HuH-7.5 (cell line): ENCODE measurements around the gene ADSS2.
"Not testable (repeated sequence)": the region's sequence is repeated elsewhere in the genome, so short reads cannot be mapped to it uniquely, and the experiment has no call there.

Experiments
- DNase-seq: peaks from one replicate; pipeline ENCODE4 v3.0.0; 2011; ENCODE audit warnings: low spot score

ADSS2 gene

DNA sequence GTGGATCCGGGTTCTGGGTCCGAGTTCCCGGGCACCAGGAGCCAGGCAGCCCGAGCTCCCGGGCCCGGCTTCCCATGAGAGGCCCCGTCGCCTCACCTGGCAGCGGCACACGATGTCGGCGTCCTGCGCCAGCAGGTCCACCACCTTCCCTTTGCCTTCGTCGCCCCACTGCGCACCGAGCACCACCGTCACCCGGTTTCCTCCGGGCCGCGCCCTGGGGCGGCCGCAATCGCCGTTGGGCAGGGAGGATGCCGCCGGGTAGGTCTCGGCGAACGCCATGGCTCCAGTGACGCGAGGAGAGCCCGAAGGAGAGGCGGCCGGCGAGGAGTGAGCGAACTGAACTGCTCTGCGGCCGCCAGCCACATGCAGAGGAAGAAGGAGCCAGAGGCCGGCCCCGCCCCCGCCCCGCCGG is at the start of gene ADSS2:
Gene ADSS2 (minus strand): TSS at position 371 of the 412 bp plus-strand sequence. CDS start 92 bp downstream, at position 279.
- peak; percentile 25 for DNase-seq

GRCh38 chr1:244500515-244500914 is 48.8 kb upstream of the ADSS2 start:
- DNase-seq = not testable (repeated sequence)

GRCh38 chr1:244499484-244499883 is 47.8 kb upstream of the ADSS2 start:
- not testable (repeated sequence) for DNase-seq

- DNase-seq = no peak
Measured at GRCh38 chr1:244497805-244498204, 46.1 kb upstream of the ADSS2 start.

- no peak for DNase-seq
Measured at GRCh38 chr1:244496186-244496585, 44.5 kb upstream of the ADSS2 start.

DNA sequence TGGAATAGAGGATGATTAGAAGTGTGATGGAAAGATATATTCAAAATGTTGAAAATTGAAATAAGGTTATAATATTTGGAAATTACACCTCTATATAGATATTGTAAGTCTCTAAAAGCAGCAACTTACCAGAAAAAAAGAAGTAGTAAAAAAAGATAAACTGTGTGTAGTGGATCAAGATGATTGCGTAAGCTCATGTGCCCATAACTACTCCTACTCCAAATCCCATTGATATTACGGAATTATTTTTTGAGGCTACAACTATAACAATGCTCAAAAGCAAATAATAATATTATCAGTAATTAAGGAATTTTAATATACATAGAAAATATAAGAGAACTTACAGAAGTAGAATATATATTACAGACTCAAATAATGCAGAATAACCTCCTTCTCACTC is 42.9 kb upstream of the ADSS2 start:
- DNase-seq = no peak

DNA sequence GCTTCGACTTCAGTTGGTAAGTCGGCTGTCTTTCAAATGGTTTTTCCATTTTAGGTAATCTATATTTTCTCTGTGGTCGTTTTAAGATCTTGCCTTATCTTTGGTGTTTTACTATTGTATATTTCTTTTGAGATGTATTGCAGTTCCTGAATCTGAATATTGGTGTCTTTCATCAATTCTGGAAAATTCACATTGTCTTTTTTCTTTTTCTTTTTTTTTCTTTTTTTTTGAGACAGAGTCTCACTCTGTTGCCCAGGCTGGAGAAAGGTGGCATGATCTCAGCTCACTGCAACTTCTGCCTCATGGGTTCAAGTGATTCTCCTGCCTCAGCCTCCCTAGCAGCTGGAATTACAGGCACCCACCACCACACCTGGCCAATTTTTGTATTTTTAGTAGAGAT is 33.3 kb upstream of the ADSS2 start:
- DNase-seq = not testable (repeated sequence)

- DNase-seq = no peak
Measured at GRCh38 chr1:244473059-244473605, 21.4 kb upstream of the ADSS2 start.

DNA sequence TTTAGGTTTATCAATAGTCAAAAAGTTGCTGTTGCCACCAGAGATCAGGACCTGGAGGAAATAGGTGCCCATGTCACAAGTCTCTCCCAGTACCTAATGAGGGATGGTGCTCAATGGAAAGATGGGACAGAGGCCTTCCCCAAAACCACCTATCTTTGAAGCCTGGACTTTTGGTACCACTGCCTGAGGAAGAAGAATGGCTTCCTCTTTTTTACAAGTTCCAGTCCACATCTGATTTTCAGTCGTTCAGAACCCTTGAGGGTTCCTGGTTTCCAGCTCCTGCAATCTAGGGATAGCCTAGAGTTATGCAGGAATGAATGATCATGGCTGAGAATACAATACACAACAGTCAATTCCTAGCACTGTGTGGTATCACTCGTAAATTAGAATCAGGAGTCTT is 15.0 kb upstream of the ADSS2 start:
- DNase-seq = no peak

GRCh38 chr1:244461245-244462071 is 9.7 kb upstream of the ADSS2 start, which contains the start of gene CATSPERE:
Gene CATSPERE, plus strand, starts transcription at chr1:244461273. Its CDS starts 157 bp downstream, at chr1:244461430.
- DNase-seq = peak; percentile 78

- DNase-seq = no peak
Measured at GRCh38 chr1:244460197-244460596, 8.5 kb upstream of the ADSS2 start.

GRCh38 chr1:244458781-244459180 is 7.1 kb upstream of the ADSS2 start:
- no peak for DNase-seq

DNA sequence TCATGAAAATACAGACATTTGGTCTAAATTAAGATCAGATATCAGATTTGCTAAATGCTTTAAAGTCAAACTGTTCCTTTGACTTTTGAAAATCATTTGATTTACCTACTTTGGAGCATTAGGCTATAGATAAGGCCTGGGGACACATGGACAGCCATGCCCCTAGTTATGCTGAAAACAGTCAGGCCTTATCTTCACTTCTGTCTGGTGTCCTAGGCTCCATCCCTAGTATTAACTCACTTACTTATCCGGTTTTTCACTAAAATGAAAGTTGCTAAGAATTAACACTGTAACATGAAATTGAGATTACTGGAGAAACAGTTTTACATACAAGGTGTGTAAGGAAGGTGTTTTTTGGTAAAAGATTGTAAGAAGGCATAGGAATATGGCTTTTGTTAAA is 4.9 kb upstream of the ADSS2 start:
- DNase-seq = no peak

DNA sequence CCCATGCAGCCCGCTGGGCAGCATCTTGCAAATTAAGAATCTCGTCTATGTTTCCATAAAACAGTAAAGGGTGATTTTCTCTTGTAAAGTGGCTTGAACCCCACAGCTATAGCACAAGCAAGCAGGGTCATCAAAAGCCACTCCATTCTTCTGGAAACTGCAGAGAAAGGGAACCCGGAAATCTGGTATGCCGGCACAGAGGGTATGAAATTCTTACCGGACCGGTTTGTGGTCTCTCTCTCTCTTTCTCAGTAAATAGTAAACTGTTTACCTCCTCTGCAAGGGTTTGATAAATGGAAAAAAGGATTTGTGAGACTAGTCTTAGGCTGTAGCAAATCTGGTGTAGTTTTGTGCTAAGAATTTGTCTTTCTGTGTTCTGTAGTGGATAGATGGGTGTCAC is 2.7 kb upstream of the ADSS2 start:
- no peak for DNase-seq

DNA sequence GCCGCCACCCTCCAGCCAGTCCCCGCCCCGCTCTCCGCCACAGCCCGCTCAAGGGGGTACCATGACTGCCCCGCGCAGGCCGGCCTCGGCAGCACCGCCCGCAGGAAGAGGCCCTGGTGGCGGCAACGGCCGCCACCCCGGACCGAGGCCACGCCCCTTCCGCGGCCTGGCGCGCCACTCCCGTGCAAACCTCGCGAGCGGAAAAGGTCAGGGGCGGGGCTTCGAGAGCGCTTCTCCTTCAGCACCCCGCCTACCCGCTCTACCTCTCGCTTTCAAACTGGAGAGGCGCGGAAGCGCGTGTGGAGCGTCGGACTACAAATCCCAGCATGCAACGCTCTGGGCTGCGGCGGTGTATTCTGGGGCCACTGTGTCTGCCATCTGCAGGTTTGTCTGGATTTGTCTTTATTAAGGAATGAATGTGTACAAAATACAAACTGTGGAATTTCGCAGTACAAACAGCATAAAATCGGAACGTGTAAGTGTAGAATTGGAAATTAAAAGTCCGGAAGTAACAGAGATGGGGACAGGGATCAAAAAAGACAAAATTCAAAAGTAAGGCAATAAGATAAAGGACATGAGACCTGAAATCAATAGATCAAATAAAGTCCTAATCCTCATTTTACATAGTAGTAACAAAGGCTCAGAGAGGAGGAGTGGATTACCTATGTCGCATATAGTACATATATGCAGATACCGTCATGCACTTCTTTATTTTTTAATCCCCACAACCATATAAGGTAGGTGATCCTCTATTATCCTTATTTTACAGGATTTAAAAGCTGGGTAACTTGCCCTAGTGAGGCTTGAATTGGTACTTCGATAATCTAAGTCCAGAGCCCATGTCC is 464 bp upstream of the ADSS2 start:
- DNase-seq = peak; percentile 85

DNA sequence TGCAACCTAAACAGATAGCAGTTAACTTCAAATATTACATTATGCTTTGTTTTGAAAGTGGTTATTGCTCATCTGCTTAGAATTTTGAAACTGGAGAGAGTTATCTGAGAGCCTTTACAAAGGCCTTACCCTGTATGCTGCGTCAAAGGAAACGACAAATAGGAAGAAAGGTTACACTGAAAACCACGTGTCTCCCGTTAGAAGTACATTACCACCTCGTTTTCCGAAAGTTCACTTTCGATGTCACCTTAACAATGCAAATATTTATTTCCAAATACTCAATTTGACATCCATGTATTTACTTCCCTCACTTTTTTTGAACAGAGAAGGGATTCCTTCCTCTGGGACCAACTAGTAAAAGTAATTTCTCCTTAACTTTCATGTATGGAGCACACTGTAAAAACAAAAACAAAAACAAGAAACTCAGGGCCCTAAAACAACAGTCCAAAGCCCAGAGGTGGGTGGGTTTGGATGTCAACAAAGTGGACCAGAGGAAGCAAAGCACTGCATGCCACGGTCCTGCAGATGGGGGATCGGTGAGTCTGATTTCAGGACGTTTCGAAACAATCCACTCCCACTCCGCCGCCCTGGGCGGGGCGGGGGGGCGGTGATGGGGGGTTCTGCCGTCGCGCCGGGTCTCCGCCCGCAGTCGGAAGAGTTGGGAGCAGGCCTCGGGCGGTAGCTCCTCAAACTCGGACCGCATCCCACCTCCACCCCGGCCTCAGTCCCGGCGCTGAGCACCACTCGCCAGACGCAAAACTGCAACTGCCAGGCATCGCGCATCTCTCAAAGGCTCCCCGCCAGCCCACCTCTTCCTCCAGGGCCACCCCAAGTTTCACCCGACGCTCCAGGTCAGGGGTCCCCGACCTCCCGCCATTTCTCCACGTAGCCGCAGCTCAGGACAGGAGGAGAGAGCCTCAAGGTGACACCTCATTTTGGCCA is 841 bp downstream of the ADSS2 start:
- peak; percentile 37 for DNase-seq

GRCh38 chr1:244449936-244450508 is 1.7 kb downstream of the ADSS2 start:
- DNase-seq = no peak

GRCh38 chr1:244448279-244449036 is 3.3 kb downstream of the ADSS2 start:
- DNase-seq = no peak

DNA sequence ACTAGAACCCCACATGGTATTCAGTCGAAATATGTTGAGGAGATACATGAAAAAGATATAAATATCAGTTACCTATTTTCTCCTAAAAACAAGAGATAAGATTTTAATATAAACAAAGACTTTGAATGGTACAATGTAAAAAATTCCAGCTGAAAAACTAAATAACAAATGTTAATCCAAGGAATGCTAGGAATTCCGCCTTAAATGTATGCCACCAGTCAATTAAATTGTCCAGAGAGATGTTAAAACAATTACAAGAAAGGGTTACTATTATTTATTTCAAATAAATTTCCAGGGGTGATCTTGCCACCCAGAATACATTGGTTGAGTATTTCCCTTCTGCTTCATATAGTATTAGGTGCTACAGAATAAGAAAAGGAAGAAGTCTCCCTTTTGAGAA is 4.2 kb downstream of the ADSS2 start:
- DNase-seq = no peak

DNA sequence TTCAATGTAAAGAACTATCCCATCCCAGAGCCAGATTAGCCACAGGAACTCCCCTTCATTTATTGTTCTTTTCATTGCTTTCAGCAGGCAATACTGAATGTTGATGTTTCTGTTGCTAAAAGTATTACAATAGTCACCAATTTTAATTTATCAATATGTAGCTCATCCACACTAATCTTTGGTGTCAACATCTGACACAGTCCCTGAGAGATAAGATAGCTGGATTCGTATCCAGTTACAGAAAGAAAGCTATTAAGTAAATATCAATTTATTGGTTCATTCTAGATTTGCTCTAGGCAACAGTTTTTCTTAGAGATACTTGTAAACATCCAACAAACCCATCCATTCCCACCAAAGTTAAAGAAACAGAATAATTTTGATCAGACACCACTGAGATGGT is 4.7 kb downstream of the ADSS2 start:
- no peak for DNase-seq
